GM19035 (cell line): ENCODE data around the gene GLIPR1L2.

Source experiments
- ATAC-seq: cut with Tn5 transposase; IDR thresholded peaks from one replicate; pipeline ENCODE4 v1.9.1; 2021; ENCODE audit not compliant: unreplicated experiment

GLIPR1L2 gene

GRCh38 chr12:75476071-75476470 is 85.2 kb downstream of the GLIPR1L2 start:
- no peak for ATAC-seq

- ATAC-seq = no peak
Observed at GRCh38 chr12:75477137-75477536, 86.2 kb downstream of the GLIPR1L2 start.

- ATAC-seq = no peak
Observed at GRCh38 chr12:75478116-75478794, 87.4 kb downstream of the GLIPR1L2 start.

- peak; percentile 34 for ATAC-seq
Observed at GRCh38 chr12:75479963-75480461, 89.1 kb downstream of the GLIPR1L2 start.

- peak; percentile 90 for ATAC-seq
Observed at GRCh38 chr12:75480469-75480949, 89.6 kb downstream of the GLIPR1L2 start, which contains the start of gene GLIPR1. Gene GLIPR1 (plus strand): TSS chr12:75480755. CDS start chr12:75480881, 126 bp downstream.

- peak; percentile 24 for ATAC-seq
Observed at GRCh38 chr12:75481013-75481705, 90.3 kb downstream of the GLIPR1L2 start.

- no peak for ATAC-seq
Observed at GRCh38 chr12:75481774-75482173, 90.9 kb downstream of the GLIPR1L2 start.
